GM12878 (cell line): Measurements from ENCODE around the gene ZFAND2B. TPM values are rescaled to one million over a fixed set of nuclear protein-coding genes. Genes with fewer than 3 reads are reported as not detected.

Experiments used
- ATAC-seq: fragments of 200-7000 bp; cut with Tn5 transposase; 3 replicates; pipeline ENCODE4 v1.9.1; 2020; ENCODE audit warnings: mild to moderate bottlenecking, moderate library complexity
- BruUV-seq: library from RNA; stranded (reverse); fragments of 400-500 nt; replicated peaks from 2 replicates; lab custom pipeline; 2021; lab: Mats Ljungman, UMichigan
- CTCF ChIA-PET: fragments of 300-600 bp; sonication (Branson Sonifier 250); formaldehyde crosslinking; extraction: SDS; loops from one replicate; lab custom pipeline; 2021; ENCODE audit warnings: inconsistent platforms; lab: Yijun Ruan, JAX
- POLR2A ChIA-PET: fragments of 350-600 bp; formaldehyde crosslinking; extraction: SDS; loops from one replicate; lab custom pipeline; 2021; ENCODE audit warnings: inconsistent platforms; lab: Charles Lee
- RAD21 ChIA-PET: fragments of 300-600 bp; sonication (Branson Sonifier 250); formaldehyde crosslinking; loops from one replicate; lab custom pipeline; 2023; ENCODE audit warnings: antibody characterized with exemption; ENCODE audit not compliant: unreplicated experiment; lab: Charles Lee
- SMC1A ChIA-PET: fragments of 300-600 bp; sonication (Branson Sonifier 250); formaldehyde crosslinking; loops from one replicate; lab custom pipeline; 2023; ENCODE audit not compliant: unreplicated experiment, uncharacterized antibody; lab: Charles Lee
- DNase-seq: peaks from one replicate; pipeline ENCODE4 v3.0.0-alpha.2; 2011; ENCODE audit warnings: low read depth, low spot score
- FAIRE-seq: peaks from 3 replicates; lab custom pipeline; 2011; peaks lifted over from hg19 to GRCh38; lab: Jason Lieb, UNC
- H2AFZ ChIP-seq: 2 replicates; pipeline ENCODE4 v1.6.0; 2011; ENCODE audit warnings: low read depth, low read length, control low read depth; ENCODE audit not compliant: control insufficient read depth
- H3K27ac ChIP-seq: 2 replicates; pipeline ENCODE4 v1.5.1; 2011; ENCODE audit warnings: control low read depth; ENCODE audit not compliant: control insufficient read depth, insufficient read depth
- H3K27me3 ChIP-seq, 2 experiments: replicated peaks in 1 of 2; 2 replicates each; pipeline versions ENCODE4 v1.6.0 to v1.6.1; 2011; ENCODE audit warnings: low read length in 1 of 2; ENCODE audit not compliant: control insufficient read depth in 2 of 2, insufficient read depth in 2 of 2
- H3K36me3 ChIP-seq, 2 experiments: 2 replicates each; pipeline ENCODE4 v1.5.1; 2011; ENCODE audit warnings: low read length in 1 of 2; ENCODE audit not compliant: control insufficient read depth in 2 of 2, insufficient read depth in 2 of 2
- H3K4me1 ChIP-seq: 2 replicates; pipeline ENCODE4 v1.6.1; 2011; ENCODE audit warnings: mild to moderate bottlenecking, low read length, moderate library complexity, mixed read lengths; ENCODE audit not compliant: control insufficient read depth, insufficient read depth
- H3K4me2 ChIP-seq: 2 replicates; pipeline ENCODE4 v1.6.0; 2011; ENCODE audit warnings: control low read depth; ENCODE audit not compliant: control insufficient read depth, insufficient read depth
- H3K4me3 ChIP-seq: fragments of 200-600 bp; sonication (generic); 2 replicates; pipeline ENCODE4 v1.5.1; 2016
- H3K79me2 ChIP-seq: 2 replicates; pipeline ENCODE4 v1.6.0; 2011; ENCODE audit warnings: low read length; ENCODE audit not compliant: control insufficient read depth, insufficient read depth
- H3K9ac ChIP-seq: 2 replicates; pipeline ENCODE4 v1.8.0; 2011; ENCODE audit warnings: low read length, control low read depth, mixed read lengths; ENCODE audit not compliant: control insufficient read depth, insufficient read depth
- H3K9me3 ChIP-seq: replicated peaks from 3 replicates; pipeline ENCODE4 v1.5.1; 2011; ENCODE audit warnings: mild to moderate bottlenecking, low read length; ENCODE audit not compliant: control insufficient read depth, insufficient read depth
- H4K20me1 ChIP-seq: 2 replicates; pipeline ENCODE4 v1.6.0; 2011; ENCODE audit not compliant: control insufficient read depth, insufficient read depth
- BCL3 ChIP-seq: IDR thresholded peaks from 2 replicates; pipeline ENCODE4 v1.6.1; 2011; ENCODE audit warnings: borderline replicate concordance, low read depth, mild to moderate bottlenecking, moderate library complexity, low read length; ENCODE audit not compliant: insufficient read depth, poor library complexity, severe bottlenecking
- BMI1 ChIP-seq: fragments of 450-650 bp; IDR thresholded peaks from 2 replicates; pipeline ENCODE4 v1.6.1; 2016; ENCODE audit warnings: mild to moderate bottlenecking, moderate library complexity, borderline replicate concordance
- CBFB ChIP-seq: IDR thresholded peaks from 2 replicates; pipeline ENCODE4 v1.6.1; 2016; ENCODE audit warnings: antibody characterized with exemption, low read depth
- CHD4 ChIP-seq: fragments of 200-600 bp; sonication (generic); IDR thresholded peaks from 2 replicates; pipeline ENCODE4 v1.6.1; 2016; ENCODE audit warnings: mild to moderate bottlenecking
- E4F1 ChIP-seq: fragments of 450-650 bp; IDR thresholded peaks from 2 replicates; pipeline ENCODE4 v1.6.1; 2018; ENCODE audit warnings: borderline replicate concordance, mild to moderate bottlenecking; ENCODE audit not compliant: partially characterized antibody
- IKZF2 ChIP-seq, 2 experiments: fragments of 450-650 bp; IDR thresholded peaks; 2 replicates each; pipeline ENCODE4 v1.6.1; 2017; ENCODE audit warnings: mild to moderate bottlenecking in 2 of 2, moderate library complexity in 2 of 2
- IRF3 ChIP-seq: fragments of 450-650 bp; IDR thresholded peaks from 2 replicates; pipeline ENCODE4 v1.6.1; 2014; ENCODE audit warnings: mild to moderate bottlenecking
- IRF4 ChIP-seq: IDR thresholded peaks from 2 replicates; pipeline ENCODE4 v1.6.1; 2011; ENCODE audit warnings: low read depth, low read length
- KLF5 ChIP-seq: fragments of 450-650 bp; IDR thresholded peaks from 2 replicates; pipeline ENCODE4 v1.6.1; 2014; ENCODE audit warnings: mild to moderate bottlenecking; ENCODE audit not compliant: partially characterized antibody
- MEF2A ChIP-seq: IDR thresholded peaks from 2 replicates; pipeline ENCODE4 v1.6.1; 2011; ENCODE audit warnings: low read depth, mild to moderate bottlenecking, low read length, moderate library complexity; ENCODE audit not compliant: insufficient read depth
- NFYB ChIP-seq: IDR thresholded peaks from 2 replicates; pipeline ENCODE4 v1.6.1; 2011; ENCODE audit warnings: low read depth, mild to moderate bottlenecking, low read length, improper control_type of control experiment, moderate library complexity; ENCODE audit not compliant: insufficient read depth
- NKRF ChIP-seq: fragments of 450-650 bp; conservative IDR thresholded peaks from 2 replicates; pipeline ENCODE4 v1.6.1; 2017; ENCODE audit warnings: mild to moderate bottlenecking, moderate library complexity
- POLR2A ChIP-seq: IDR thresholded peaks from 2 replicates; pipeline ENCODE4 v1.6.1; 2011; ENCODE audit warnings: low read depth, mild to moderate bottlenecking, low read length
- RB1 ChIP-seq: fragments of 450-650 bp; formaldehyde crosslinking; IDR thresholded peaks from 2 replicates; pipeline ENCODE4 v1.6.1; 2017; ENCODE audit warnings: mild to moderate bottlenecking, borderline replicate concordance
- RBBP5 ChIP-seq: fragments of 200-600 bp; sonication (generic); conservative IDR thresholded peaks from 2 replicates; pipeline ENCODE4 v1.6.1; 2016
- SPI1 ChIP-seq: IDR thresholded peaks from 2 replicates; pipeline ENCODE4 v1.6.1; 2011; ENCODE audit warnings: low read depth, mild to moderate bottlenecking, low read length, moderate library complexity, borderline replicate concordance; ENCODE audit not compliant: insufficient read depth
- SUPT20H ChIP-seq: IDR thresholded peaks from 2 replicates; pipeline ENCODE4 v1.6.1; 2011; ENCODE audit warnings: low read depth, mild to moderate bottlenecking, low read length, moderate library complexity, borderline replicate concordance; ENCODE audit not compliant: control insufficient read depth
- WGBS: methylation state at CpG from one replicate; pipeline ENCODE4 v1.1.6; 2016; ENCODE audit warnings: low lambda C conversion rate; ENCODE audit not compliant: insufficient replicate concordance, insufficient coverage; ENCODE audit errors: missing lambda C conversion rate; 5-methylcytosine and 5-hydroxymethylcytosine counted together
- in situ Hi-C: fragments of 300-500 bp; cut with MboI; formaldehyde crosslinking; loops from 9 replicates; pipeline ENCODE4 v1.14.3; 2018; ENCODE audit warnings: mixed read lengths
- intact Hi-C: fragments of 100-400 bp; cut with micrococcal nuclease; formaldehyde crosslinking; loops from one replicate; pipeline ENCODE4 v1.14.2; 2022; ENCODE audit not compliant: unreplicated experiment
- polyA plus RNA-seq, 11 experiments: library from polyadenylated mRNA; depleted of rRNA in 4 of 11; unstranded in 6 of 11; stranded (reverse) in 5 of 11; fragments of >200 nt; fragmentation: Nextera tagmentation in 4 of 11; fragmentation: Illumina TruSeq in 1 of 11; extraction: Ambion mirVana in 4 of 11; extraction: Trizol in 1 of 11; gene quantifications; 1 replicate in 1 of 11; 2 replicates in 10 of 11; pipeline versions ENCODE4 v1.2.1 to v1.2.3, GENCODE V29; 2011 to 2016; ENCODE audit warnings: inconsistent platforms in 2 of 11, missing spikeins in 2 of 11, low read depth in 1 of 11
- total RNA-seq, 4 experiments: library from RNA; depleted of rRNA in 3 of 4; stranded (reverse); fragments of >200 nt in 3 of 4; fragmentation: Illumina TruSeq in 1 of 4; extraction: Trizol in 1 of 4; gene quantifications; 2 replicates each; pipeline versions ENCODE4 v1.2.1 to v1.2.3, GENCODE V29; 2013 to 2021

Gene ZFAND2B
- total and polyA plus RNA-seq, 10 of the 15 experiments (the other 5 are each of a cell fraction or from before 2014, with no cell fraction given): 5.4 to 28.1 (median 22.4) TPM

- no peak for TF ChIP-seq NKRF
- TF ChIP-seq BMI1: no peak
- TF ChIP-seq RBBP5: no peak
- TF ChIP-seq IRF4: no peak
Measured at GRCh38 chr2:219213026-219213415, 6.4 kb downstream of the ZFAND2B start (continued).

GRCh38 chr2:219213486-219214071 is 7.0 kb downstream of the ZFAND2B start:
- Histone ChIP-seq H3K4me1 (peaks cover 9% of the 10 kb centered on the region), H3K79me2 (peaks cover 12% of the 10 kb centered on the region), H3K27me3 (no peaks in the 10 kb centered on the region), H3K36me3 (peaks cover 0 to 15% of the 10 kb centered on the region in 2 experiments; a peak in 3 of 4 replicates), H3K9ac (no peak overlapping the region), H2AFZ (no peak overlapping the region), H3K4me2 (no peak overlapping the region), H3K4me3 (no peak overlapping the region), H3K27ac (no peak overlapping the region), H3K9me3 (no peaks in the 10 kb centered on the region), H4K20me1 (no peaks in the 10 kb centered on the region)
- DNase-seq (no peak), FAIRE-seq (no peak), ATAC-seq (no peak)
- WGBS: 96% methylated on average over 10 of the region's 10 CpGs
- ChIA-PET RAD21 (no interaction called here), CTCF (interaction anchor here (1.4 to 3.0 kb wide), 2 partner anchors 39 to 82 kb away, joined by 4 to 11 read pairs; no protein-coding TSS in a partner anchor), POLR2A (no interaction called here), SMC1A (no interaction called here)
- in situ Hi-C loops (no loop called here), intact Hi-C loops (no loop called here)
- no TSS peak for BruUV-seq
- no peak for TF ChIP-seq SUPT20H
- TF ChIP-seq RB1: no peak
- TF ChIP-seq IRF3: no peak
- no peak for TF ChIP-seq POLR2A
- TF ChIP-seq SPI1: no peak
- no peak for TF ChIP-seq E4F1
- no peak for TF ChIP-seq NFYB
- TF ChIP-seq CHD4: no peak
- no peak for TF ChIP-seq KLF5
- TF ChIP-seq CBFB: no peak
- no peak for TF ChIP-seq MEF2A
- no peak for TF ChIP-seq BCL3
- no peak for TF ChIP-seq IKZF2 (IDR thresholded peaks at IDR 0.05)
